Measurements from ENCODE around the gene HERPUD1. TPM values are rescaled to one million over a fixed set of nuclear protein-coding genes. Genes with fewer than 3 reads are reported as not detected.
"Not testable (repeated sequence)": the region's sequence is repeated elsewhere in the genome, so short reads cannot be mapped to it uniquely, and the experiment has no call there.

Gene HERPUD1
- total RNA-seq, 3 donors from 2014 or later: 123 to 162 (median 149) TPM

- H3K27ac ChIP-seq: no peak overlapping the region
- H3K36me3 ChIP-seq: no peaks in the 10 kb centered on the region
- intact Hi-C loops (cut with DNase I; ENCODE audit: low total_unique reads): no loop called here
- DNase-seq (ENCODE audit: low spot score in 2 of 2): no peak
- no peak for TF ChIP-seq POLR2A (IDR thresholded peaks at IDR 0.05)
- no peak for TF ChIP-seq POLR2AphosphoS5 (IDR thresholded peaks at IDR 0.05)
- TF ChIP-seq CTCF (IDR thresholded peaks at IDR 0.05): no peak
- no peaks in the 10 kb centered on the region for H3K9me3 ChIP-seq
- no peaks in the 10 kb centered on the region for H3K27me3 ChIP-seq
- H3K4me3 ChIP-seq: no peak overlapping the region
- no peaks in the 10 kb centered on the region for H3K4me1 ChIP-seq
Observed at GRCh38 chr16:56973294-56973689, 41.4 kb downstream of the HERPUD1 start.

GRCh38 chr16:56973899-56974298, 42.0 kb downstream of the HERPUD1 start:
- DNase-seq (ENCODE audit: low spot score in 2 of 2); H3K9me3 ChIP-seq; H3K27ac ChIP-seq; intact Hi-C loops (cut with DNase I; ENCODE audit: low total_unique reads); H3K36me3 ChIP-seq; H3K27me3 ChIP-seq; H3K4me3 ChIP-seq; H3K4me1 ChIP-seq: not testable (repeated sequence)

- no peak for DNase-seq (ENCODE audit: low spot score in 2 of 2)
- Histone ChIP-seq H3K27ac (no peak overlapping the region), H3K27me3 (no peaks in the 10 kb centered on the region)
Observed at GRCh38 chr16:56974549-56975300, 42.8 kb downstream of the HERPUD1 start.

GRCh38 chr16:56975714-56976113, 43.8 kb downstream of the HERPUD1 start:
- H3K36me3 ChIP-seq: no peaks in the 10 kb centered on the region
- H3K4me1 ChIP-seq: no peaks in the 10 kb centered on the region
- H3K4me3 ChIP-seq: no peak overlapping the region
- TF ChIP-seq CTCF (IDR thresholded peaks at IDR 0.05) (no peak), POLR2AphosphoS5 (IDR thresholded peaks at IDR 0.05) (no peak), POLR2A (IDR thresholded peaks at IDR 0.05) (no peak)
- no peaks in the 10 kb centered on the region for H3K9me3 ChIP-seq
- DNase-seq (ENCODE audit: low spot score in 2 of 2): no peak
- intact Hi-C loops (cut with DNase I; ENCODE audit: low total_unique reads): no loop called here
- H3K27me3 ChIP-seq: no peaks in the 10 kb centered on the region
- H3K27ac ChIP-seq: no peak overlapping the region

More at GRCh38 chr16:56974549-56975300, 42.8 kb downstream of the HERPUD1 start:
- no peak overlapping the region for H3K4me3 ChIP-seq
- no peaks in the 10 kb centered on the region for H3K9me3 ChIP-seq
- no peaks in the 10 kb centered on the region for H3K36me3 ChIP-seq
- TF ChIP-seq CTCF (IDR thresholded peaks at IDR 0.05) (no peak), POLR2AphosphoS5 (IDR thresholded peaks at IDR 0.05) (no peak), POLR2A (IDR thresholded peaks at IDR 0.05) (no peak)
- intact Hi-C loops (cut with DNase I; ENCODE audit: low total_unique reads): no loop called here
- H3K4me1 ChIP-seq: no peaks in the 10 kb centered on the region

GRCh38 chr16:56977216-56977615, 45.3 kb downstream of the HERPUD1 start:
- no peak overlapping the region for H3K27ac ChIP-seq
- H3K4me3 ChIP-seq: no peak overlapping the region
- DNase-seq (ENCODE audit: low spot score in 2 of 2): no peak
- H3K4me1 ChIP-seq: no peaks in the 10 kb centered on the region
- no peaks in the 10 kb centered on the region for H3K36me3 ChIP-seq
- intact Hi-C loops (cut with DNase I; ENCODE audit: low total_unique reads): no loop called here
- H3K9me3 ChIP-seq: no peaks in the 10 kb centered on the region
- TF ChIP-seq POLR2A (IDR thresholded peaks at IDR 0.05) (no peak), POLR2AphosphoS5 (IDR thresholded peaks at IDR 0.05) (no peak), CTCF (IDR thresholded peaks at IDR 0.05) (no peak)
- no peaks in the 10 kb centered on the region for H3K27me3 ChIP-seq
